Right lobe of liver (tissue), 6 donors: ENCODE results near the gene PVR. TPM values are rescaled to one million over a fixed set of nuclear protein-coding genes. Genes with fewer than 3 reads are reported as not detected.

Experiments
- ATAC-seq, 4 donors: fragments of 200-7000 bp; cut with Tn5 transposase; one replicate each; pipeline ENCODE4 v1.9.1; 2020; ENCODE audit warnings: mild to moderate bottlenecking in 4 of 4, moderate library complexity in 4 of 4
- DNase-seq, 3 donors: peaks; one replicate each; pipeline ENCODE4 v3.0.0-alpha.2; 2020
- H3K27ac ChIP-seq, 3 donors: fragments of 200-600 bp; one replicate each; pipeline ENCODE4 v1.8.0; 2022
- H3K27me3 ChIP-seq, 2 donors: fragments of 200-600 bp; one replicate each; pipeline ENCODE4 v1.8.0; 2022
- H3K36me3 ChIP-seq, 4 donors: fragments of 200-600 bp; sonication (generic) in 1 of 4; one replicate each; pipeline versions ENCODE4 v1.5.1 to v1.8.0; 2017 to 2022; ENCODE audit warnings: control low read depth in 1 of 4
- H3K4me1 ChIP-seq, 4 donors: fragments of 200-600 bp; sonication (generic) in 1 of 4; one replicate each; pipeline versions ENCODE4 v1.5.1 to v1.8.0; 2017 to 2022; ENCODE audit warnings: control low read depth in 1 of 4
- H3K4me3 ChIP-seq, 3 donors: fragments of 200-600 bp; one replicate each; pipeline ENCODE4 v1.8.0; 2022
- H3K9me3 ChIP-seq, 4 donors: fragments of 200-600 bp; sonication (generic) in 1 of 4; one replicate each; pipeline versions ENCODE4 v1.5.1 to v1.8.0; 2017 to 2022; ENCODE audit warnings: control low read depth in 1 of 4
- CTCF ChIP-seq, 4 donors: fragments of 200-600 bp in 3 of 4; fragments of 450-650 bp in 1 of 4; IDR thresholded peaks; one replicate each; pipeline versions ENCODE4 v1.5.1 to v1.8.0; 2016 to 2022; ENCODE audit warnings: antibody characterized with exemption in 4 of 4, mild to moderate bottlenecking in 2 of 4
- POLR2A ChIP-seq: fragments of 450-650 bp; IDR thresholded peaks from one replicate; pipeline ENCODE4 v1.6.1; 2017; ENCODE audit warnings: antibody characterized with exemption, mild to moderate bottlenecking
- WGBS: methylation state at CpG from one replicate; pipeline ENCODE4 v1.1.6; 2018; ENCODE audit warnings: low coverage, low lambda C conversion rate; ENCODE audit not compliant: insufficient coverage; ENCODE audit errors: missing lambda C conversion rate; 5-methylcytosine and 5-hydroxymethylcytosine counted together
- intact Hi-C, 2 donors: fragments of 100-400 bp; cut with DNase I; formaldehyde crosslinking; loops; one replicate each; pipeline versions ENCODE4 v1.11.2 to v1.14.1; 2022
- total RNA-seq, 6 experiments: library from RNA; depleted of rRNA in 2 of 6; stranded (reverse); fragments of >200 nt in 2 of 6; fragmentation: NEBNext Ultra II Directional in 3 of 6; extraction: Animal tissue kit (Norgen Biotek cat#: 25700) in 3 of 6; gene quantifications; one replicate each; pipeline versions ENCODE4 v1.1.0 to v1.2.4, GENCODE V29; 2016 to 2023
- donor health status: DM: no; HTN: yes; CAD: no.
- donor health status: DM: no; HTN: no; CAD: no.
- donor health status: DM: no; HTN: no; CAD: no.
- donor health status: DM: no; HTN: yes; CAD: no.
- donor health status: DM: no; HTN: yes; CAD: no.

The PVR gene
- total RNA-seq, 6 experiments from 2014 or later: 26.6 to 66.6 (median 55.5) TPM

GRCh38 chr19:44702551-44703176 is 59.0 kb downstream of the PVR start:
- DNase-seq: no peak

GRCh38 chr19:44703336-44704078 is 59.8 kb downstream of the PVR start:
- no peak overlapping the region for H3K27ac ChIP-seq
- H3K4me1 ChIP-seq: no peaks in the 10 kb centered on the region
- no peaks in the 10 kb centered on the region for H3K27me3 ChIP-seq
- no peak overlapping the region for H3K4me3 ChIP-seq
- H3K9me3 ChIP-seq: no peaks in the 10 kb centered on the region
- intact Hi-C loops: no loop called here
- 50% methylated on average over 2 of the region's 28 CpGs for WGBS
- no peak for DNase-seq
- H3K36me3 ChIP-seq: no peaks in the 10 kb centered on the region
- no peak for ATAC-seq
- TF ChIP-seq CTCF (IDR thresholded peaks at IDR 0.05): no peak
- no peak for TF ChIP-seq POLR2A

More at GRCh38 chr19:44702551-44703176, 59.0 kb downstream of the PVR start:
- Histone ChIP-seq H3K36me3 (no peaks in the 10 kb centered on the region), H3K27ac (no peak overlapping the region), H3K27me3 (no peaks in the 10 kb centered on the region), H3K9me3 (no peaks in the 10 kb centered on the region), H3K4me1 (no peaks in the 10 kb centered on the region), H3K4me3 (no peak overlapping the region)
- WGBS: 76% methylated on average over 6 of the region's 17 CpGs
- no peak for ATAC-seq
- TF ChIP-seq POLR2A: no peak
- TF ChIP-seq CTCF (IDR thresholded peaks at IDR 0.05): no peak
- intact Hi-C loops: no loop called here

GRCh38 chr19:44704982-44705381 is 61.3 kb downstream of the PVR start:
- 88% methylated on average over 1 of the region's 1 CpG for WGBS
- ATAC-seq (no peak), DNase-seq (no peak)
- Histone ChIP-seq H3K27me3 (no peaks in the 10 kb centered on the region), H3K4me1 (no peaks in the 10 kb centered on the region), H3K36me3 (no peaks in the 10 kb centered on the region), H3K27ac (no peak overlapping the region), H3K4me3 (no peak overlapping the region), H3K9me3 (no peaks in the 10 kb centered on the region)
- TF ChIP-seq POLR2A: no peak
- no peak for TF ChIP-seq CTCF (IDR thresholded peaks at IDR 0.05)
- intact Hi-C loops: no loop called here

- ATAC-seq (no peak), DNase-seq (no peak)
- Histone ChIP-seq H3K27ac (no peak overlapping the region), H3K27me3 (no peaks in the 10 kb centered on the region), H3K4me3 (no peak overlapping the region), H3K4me1 (no peaks in the 10 kb centered on the region), H3K9me3 (no peaks in the 10 kb centered on the region), H3K36me3 (no peaks in the 10 kb centered on the region)
- intact Hi-C loops: no loop called here
- WGBS: 83% methylated on average over 8 of the region's 12 CpGs
- TF ChIP-seq CTCF (IDR thresholded peaks at IDR 0.05) (no peak), POLR2A (no peak)
Observed at GRCh38 chr19:44705502-44706010, 61.8 kb downstream of the PVR start.
